BLaER1 (cell line): ENCODE results near the gene CDH4.

Experiments used
- H3K27ac ChIP-seq: shearing (Covaris generic); formaldehyde crosslinking; 2 replicates; pipeline ENCODE4 v1.8.1; 2022
- H3K27me3 ChIP-seq: shearing (Covaris generic); formaldehyde crosslinking; 2 replicates; pipeline ENCODE4 v1.8.1; 2022
- H3K36me3 ChIP-seq: shearing (Covaris generic); formaldehyde crosslinking; 2 replicates; pipeline ENCODE4 v1.8.1; 2022
- H3K4me1 ChIP-seq: shearing (Covaris generic); formaldehyde crosslinking; 2 replicates; pipeline ENCODE4 v1.8.1; 2022
- H3K4me2 ChIP-seq: shearing (Covaris generic); formaldehyde crosslinking; 2 replicates; pipeline ENCODE4 v1.8.1; 2022
- H3K4me3 ChIP-seq: shearing (Covaris generic); formaldehyde crosslinking; 2 replicates; pipeline ENCODE4 v1.8.1; 2022
- H3K9ac ChIP-seq: shearing (Covaris generic); formaldehyde crosslinking; 2 replicates; pipeline ENCODE4 v1.8.1; 2022
- H3K9me3 ChIP-seq: shearing (Covaris generic); formaldehyde crosslinking; 2 replicates; pipeline ENCODE4 v1.8.1; 2022
- H4K20me1 ChIP-seq: shearing (Covaris generic); formaldehyde crosslinking; 2 replicates; pipeline ENCODE4 v1.8.1; 2022
- Cebpa-rat ChIP-seq: shearing (Covaris generic); IDR thresholded peaks from 2 replicates; pipeline ENCODE4 v1.8.1; 2022

Gene CDH4

GRCh38 chr20:61499859-61500554, 247.9 kb downstream of the CDH4 start:
- TF ChIP-seq Cebpa-rat, result no peak
- no peak overlapping the region; the same call in 1 of the 2 replicates for H3K9ac ChIP-seq
- H3K27ac ChIP-seq, result peak overlapping the region; percentile 61
- H4K20me1 ChIP-seq, result no peaks in the 10 kb centered on the region
- H3K4me3 ChIP-seq, result no peak overlapping the region
- H3K4me1 ChIP-seq, result peaks cover 85% of the 10 kb centered on the region
- no peaks in the 10 kb centered on the region for H3K36me3 ChIP-seq
- H3K4me2 ChIP-seq, result peak overlapping the region; percentile 71
- H3K27me3 ChIP-seq, result no peaks in the 10 kb centered on the region
- no peaks in the 10 kb centered on the region for H3K9me3 ChIP-seq

GRCh38 chr20:61500791-61501321, 248.8 kb downstream of the CDH4 start:
- Histone ChIP-seq H3K36me3 (no peaks in the 10 kb centered on the region), H3K9me3 (no peaks in the 10 kb centered on the region), H3K9ac (no peak overlapping the region; the same call in 1 of the 2 replicates), H3K27ac (peak overlapping the region; percentile 61), H4K20me1 (no peaks in the 10 kb centered on the region), H3K4me3 (no peak overlapping the region), H3K27me3 (no peaks in the 10 kb centered on the region), H3K4me2 (peak overlapping the region; percentile 71), H3K4me1 (peaks cover 76% of the 10 kb centered on the region)
- no peak for TF ChIP-seq Cebpa-rat

- Histone ChIP-seq H3K27ac (no peak overlapping the region), H3K4me1 (peaks cover 73% of the 10 kb centered on the region), H3K27me3 (no peaks in the 10 kb centered on the region), H3K36me3 (no peaks in the 10 kb centered on the region), H3K9me3 (no peaks in the 10 kb centered on the region), H4K20me1 (no peaks in the 10 kb centered on the region), H3K9ac (no peak overlapping the region), H3K4me2 (0 out of 2 replicates have a peak overlapping the region, but pooled peaks have one; percentile 2), H3K4me3 (no peak overlapping the region)
- TF ChIP-seq Cebpa-rat, result no peak
Measured at GRCh38 chr20:61502433-61502832, 250.4 kb downstream of the CDH4 start.

- H3K9ac ChIP-seq, result no peak overlapping the region
- no peak overlapping the region for H3K27ac ChIP-seq
- peaks cover 70% of the 10 kb centered on the region for H3K4me1 ChIP-seq
- TF ChIP-seq Cebpa-rat, result no peak
- H3K27me3 ChIP-seq, result no peaks in the 10 kb centered on the region
- H3K4me3 ChIP-seq, result no peak overlapping the region
- H3K36me3 ChIP-seq, result no peaks in the 10 kb centered on the region
- no peaks in the 10 kb centered on the region for H3K9me3 ChIP-seq
- H4K20me1 ChIP-seq, result no peaks in the 10 kb centered on the region
- no peak overlapping the region for H3K4me2 ChIP-seq
Measured at GRCh38 chr20:61503106-61503505, 251.0 kb downstream of the CDH4 start.

GRCh38 chr20:61505508-61505907, 253.4 kb downstream of the CDH4 start:
- Histone ChIP-seq H3K4me1 (peaks cover 56% of the 10 kb centered on the region), H3K9ac (no peak overlapping the region), H4K20me1 (no peaks in the 10 kb centered on the region), H3K4me3 (no peak overlapping the region), H3K9me3 (no peaks in the 10 kb centered on the region), H3K4me2 (no peak overlapping the region), H3K27ac (no peak overlapping the region), H3K27me3 (no peaks in the 10 kb centered on the region), H3K36me3 (no peaks in the 10 kb centered on the region)
- TF ChIP-seq Cebpa-rat, result no peak

GRCh38 chr20:61507778-61508177, 255.7 kb downstream of the CDH4 start:
- Histone ChIP-seq H3K27me3 (no peaks in the 10 kb centered on the region), H3K4me1 (peaks cover 45% of the 10 kb centered on the region), H3K4me3 (no peak overlapping the region), H3K9ac (no peak overlapping the region), H3K9me3 (no peaks in the 10 kb centered on the region), H4K20me1 (no peaks in the 10 kb centered on the region), H3K4me2 (no peak overlapping the region), H3K27ac (no peak overlapping the region), H3K36me3 (no peaks in the 10 kb centered on the region)
- no peak for TF ChIP-seq Cebpa-rat

- no peaks in the 10 kb centered on the region for H3K9me3 ChIP-seq
- peak overlapping the region; percentile 26 for H3K4me2 ChIP-seq
- H3K27ac ChIP-seq, result peak overlapping the region; percentile 12; the same call in 1 of the 2 replicates
- no peak for TF ChIP-seq Cebpa-rat
- no peak overlapping the region for H3K4me3 ChIP-seq
- H4K20me1 ChIP-seq, result no peaks in the 10 kb centered on the region
- H3K36me3 ChIP-seq, result no peaks in the 10 kb centered on the region
- no peaks in the 10 kb centered on the region for H3K27me3 ChIP-seq
- peaks cover 48% of the 10 kb centered on the region for H3K4me1 ChIP-seq
- no peak overlapping the region for H3K9ac ChIP-seq
Measured at GRCh38 chr20:61508301-61509096, 256.4 kb downstream of the CDH4 start.

GRCh38 chr20:61510778-61511330, 258.8 kb downstream of the CDH4 start:
- Histone ChIP-seq H3K9me3 (no peaks in the 10 kb centered on the region), H3K36me3 (no peaks in the 10 kb centered on the region), H3K4me2 (no peak overlapping the region), H4K20me1 (no peaks in the 10 kb centered on the region), H3K27me3 (no peaks in the 10 kb centered on the region), H3K4me1 (peaks cover 45% of the 10 kb centered on the region), H3K4me3 (no peak overlapping the region), H3K9ac (no peak overlapping the region), H3K27ac (no peak overlapping the region)
- no peak for TF ChIP-seq Cebpa-rat

- H3K9ac ChIP-seq, result no peak overlapping the region
- H4K20me1 ChIP-seq, result no peaks in the 10 kb centered on the region
- no peaks in the 10 kb centered on the region for H3K27me3 ChIP-seq
- no peak overlapping the region for H3K27ac ChIP-seq
- TF ChIP-seq Cebpa-rat, result no peak
- H3K4me3 ChIP-seq, result no peak overlapping the region
- H3K9me3 ChIP-seq, result no peaks in the 10 kb centered on the region
- H3K36me3 ChIP-seq, result no peaks in the 10 kb centered on the region
- no peak overlapping the region for H3K4me2 ChIP-seq
- H3K4me1 ChIP-seq, result peaks cover 46% of the 10 kb centered on the region
Measured at GRCh38 chr20:61512475-61512874, 260.4 kb downstream of the CDH4 start.
